IPS-11a (cell line): ENCODE data around the gene ONECUT2.
"Not testable (repeated sequence)": the region's sequence is repeated elsewhere in the genome, so short reads cannot be mapped to it uniquely, and the experiment has no call there.

Experiments used
- H3K4me3 ChIP-seq: one replicate; pipeline ENCODE4 v1.5.1; 2013; ENCODE audit warnings: low read depth, low read length, control low read depth

The ONECUT2 gene

DNA sequence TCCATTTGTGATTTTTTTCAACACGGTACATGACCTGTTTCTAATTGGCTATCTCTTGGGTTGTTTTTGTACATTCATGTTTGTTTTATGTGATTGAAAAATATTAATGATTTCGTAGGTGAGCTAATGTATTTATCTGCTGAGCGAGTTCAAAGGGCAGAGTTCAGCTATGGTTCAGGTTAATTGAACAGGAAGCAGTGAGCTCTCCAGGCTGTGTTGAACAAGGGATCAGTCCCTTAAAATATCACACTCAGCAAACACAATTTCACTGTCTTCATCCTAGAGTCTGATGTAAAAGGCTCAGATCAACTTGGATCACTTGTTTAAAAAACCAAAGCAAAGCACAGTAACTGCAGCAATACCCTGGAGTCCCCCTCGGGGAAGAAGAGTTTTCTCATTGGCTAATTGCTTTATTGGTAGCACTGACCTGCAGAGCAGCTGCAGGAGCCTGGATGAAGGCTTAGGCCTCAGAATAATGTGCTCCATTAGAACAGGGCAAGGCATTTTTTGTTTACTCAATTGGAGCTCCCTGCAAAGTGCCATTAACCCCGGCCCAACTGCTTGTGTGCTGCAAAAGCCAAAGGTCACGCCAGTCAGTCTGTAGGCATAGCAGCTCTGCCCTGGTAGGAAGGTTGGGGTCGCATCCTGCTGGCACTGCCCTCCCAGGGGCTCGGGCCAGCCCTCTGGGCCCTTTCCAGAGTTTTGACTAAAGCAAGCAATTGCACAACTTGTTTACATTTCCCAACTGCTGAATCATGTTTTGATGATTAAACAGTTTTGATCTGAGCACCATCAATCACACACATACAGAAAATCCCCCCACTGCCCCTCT lies 10.5 kb downstream of the ONECUT2 start:
- no peak overlapping the region for H3K4me3 ChIP-seq

DNA sequence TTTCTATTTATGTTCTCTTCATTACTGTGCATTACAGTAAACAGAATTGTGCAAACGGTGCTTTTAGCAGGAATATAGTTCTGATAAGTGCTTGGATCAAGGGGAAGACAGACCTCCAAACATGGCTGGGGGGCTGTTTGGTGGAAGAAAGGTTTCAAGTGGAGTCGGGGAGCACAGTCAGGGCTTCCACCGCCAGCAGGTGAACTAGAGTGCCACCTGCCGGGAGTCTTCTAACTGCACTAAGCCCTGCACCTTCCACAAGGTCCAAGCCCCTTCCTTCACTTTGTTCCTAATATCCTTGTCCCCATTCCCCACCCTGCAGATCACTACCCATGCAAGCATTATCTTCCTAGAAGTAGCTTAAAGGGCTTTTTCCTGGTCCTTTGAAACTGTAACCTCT lies 11.1 kb downstream of the ONECUT2 start:
- H3K4me3 ChIP-seq, result no peak overlapping the region

DNA sequence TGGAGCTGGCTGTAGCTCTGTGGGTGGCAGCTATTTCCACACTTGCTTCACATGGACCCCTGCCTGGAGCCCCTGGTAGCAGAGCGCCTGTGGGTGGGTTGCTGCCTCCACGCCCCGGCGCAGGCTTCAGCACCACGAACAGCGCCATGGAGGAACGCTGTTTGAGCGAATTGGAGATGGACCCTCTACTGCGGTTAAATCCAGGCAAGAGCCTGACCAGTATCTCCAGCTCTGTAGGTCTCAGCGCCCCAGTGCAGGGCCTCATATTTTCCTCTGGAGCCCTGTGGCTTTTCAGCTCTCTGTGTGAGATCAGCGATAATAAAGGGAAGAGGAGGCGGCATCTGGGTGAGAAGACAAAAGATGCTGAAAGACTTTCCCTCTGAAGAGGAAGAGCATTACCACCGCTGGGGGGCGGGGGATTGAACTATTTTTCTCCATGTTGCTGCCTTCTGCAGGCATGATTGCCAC lies 12.0 kb downstream of the ONECUT2 start:
- H3K4me3 ChIP-seq, result no peak overlapping the region

DNA sequence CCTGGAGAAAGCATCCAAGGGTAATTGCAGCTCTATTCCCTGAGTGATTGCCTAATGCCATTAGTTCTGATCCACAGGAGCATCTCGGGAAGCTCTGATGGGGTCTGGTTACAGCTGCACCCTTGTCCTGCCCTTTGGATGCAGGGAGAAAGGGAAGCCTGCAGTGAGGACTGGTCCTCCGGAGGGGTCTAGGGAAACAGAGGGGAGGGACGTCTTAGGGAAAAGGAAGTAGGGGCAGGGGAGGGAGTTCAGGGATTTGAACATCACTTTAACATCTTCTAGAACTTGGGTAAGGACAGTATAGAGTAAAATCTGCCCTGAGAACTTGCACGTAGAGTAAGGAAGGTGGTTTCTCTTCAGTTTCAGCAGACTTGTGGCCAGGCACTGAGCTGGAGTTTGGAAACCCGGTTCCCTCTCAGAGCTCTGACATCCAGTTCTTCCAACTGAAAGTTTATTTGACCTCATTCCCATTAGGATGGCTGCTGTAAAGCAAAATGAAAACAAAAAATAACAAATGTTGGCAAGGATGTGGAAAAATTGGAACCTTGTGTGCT lies 20.5 kb downstream of the ONECUT2 start:
- no peak overlapping the region for H3K4me3 ChIP-seq

DNA sequence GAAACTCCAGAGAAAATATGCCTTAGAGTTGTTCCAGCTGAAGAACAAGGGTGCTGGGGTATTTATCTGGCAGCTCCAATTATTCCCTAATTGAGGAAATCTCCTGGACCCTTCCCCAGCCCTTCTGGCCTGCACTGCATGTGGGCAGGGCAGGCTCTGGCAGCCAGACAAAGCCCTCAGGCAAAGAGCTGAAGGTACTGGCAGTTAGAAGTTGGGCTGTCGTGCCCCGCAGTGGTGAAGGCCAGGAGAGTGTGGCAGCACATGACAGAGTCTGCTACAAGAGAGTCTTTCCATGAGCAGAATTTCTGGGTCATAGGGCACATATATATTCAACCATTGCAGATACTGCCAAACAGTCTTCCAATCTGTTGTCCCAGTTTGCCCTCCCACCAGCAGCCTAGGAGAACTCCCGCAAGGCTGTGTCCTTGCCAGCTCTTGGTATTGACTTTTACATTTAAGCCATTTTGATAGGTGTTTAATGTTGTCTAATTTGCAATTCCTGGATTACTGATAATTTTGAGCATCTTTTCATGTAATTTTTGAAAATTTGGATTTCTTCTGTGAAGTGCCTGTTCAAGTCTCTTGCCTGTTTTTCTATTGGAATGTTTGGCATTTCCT lies 26.6 kb downstream of the ONECUT2 start:
- no peak overlapping the region for H3K4me3 ChIP-seq

DNA sequence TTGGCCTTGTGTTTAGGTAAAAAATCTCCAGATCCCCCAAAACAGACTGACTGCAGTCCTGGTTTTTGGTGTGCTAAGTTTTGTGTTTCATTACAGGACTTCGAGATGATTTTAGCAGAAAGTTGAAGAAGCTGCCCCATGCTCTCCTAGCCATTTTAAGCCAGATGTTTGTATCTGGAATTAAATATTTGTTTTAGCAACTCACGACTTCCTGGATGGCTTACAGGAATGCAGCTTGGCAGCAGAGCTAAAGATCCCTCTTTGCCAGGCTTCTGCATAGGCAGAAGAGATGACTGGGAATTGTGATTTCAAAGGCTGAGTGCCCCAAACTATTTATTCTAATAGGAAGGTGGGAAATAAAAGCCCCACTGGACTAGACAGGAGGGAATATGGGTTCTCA lies 31.1 kb downstream of the ONECUT2 start:
- H3K4me3 ChIP-seq, result no peak overlapping the region

DNA sequence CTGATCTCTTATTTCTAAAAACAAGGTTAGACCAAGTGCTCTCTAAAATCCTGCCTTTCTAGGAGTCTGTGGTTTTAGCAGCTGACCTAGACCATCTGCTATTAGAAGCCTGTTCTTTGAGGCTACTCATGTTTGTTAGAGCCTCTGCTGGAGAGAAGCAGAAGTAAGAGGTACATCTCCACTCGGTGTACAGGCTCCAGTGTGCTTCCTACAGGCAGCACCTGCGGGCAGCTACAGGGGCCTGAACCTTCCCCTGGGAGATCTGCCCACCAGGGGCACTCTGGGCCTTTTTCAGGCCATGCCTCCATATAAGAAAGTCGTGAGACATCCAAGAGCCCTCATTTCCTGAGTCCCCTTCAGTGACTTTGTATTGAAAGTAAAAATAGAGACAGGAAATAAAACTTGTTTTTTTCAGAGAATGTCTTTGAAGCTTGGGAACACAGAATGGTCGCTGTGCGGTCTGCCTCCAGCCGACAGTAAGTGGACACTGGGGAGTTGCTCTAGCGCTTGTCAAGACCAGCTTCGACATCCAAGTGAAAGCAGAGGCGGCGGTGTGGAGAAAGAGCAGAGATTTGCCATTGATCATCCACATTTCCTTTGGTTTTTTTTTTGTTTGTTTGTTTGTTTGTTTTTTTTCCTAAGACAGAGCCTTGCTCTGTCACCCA lies 31.7 kb downstream of the ONECUT2 start:
- H3K4me3 ChIP-seq, result no peak overlapping the region

DNA sequence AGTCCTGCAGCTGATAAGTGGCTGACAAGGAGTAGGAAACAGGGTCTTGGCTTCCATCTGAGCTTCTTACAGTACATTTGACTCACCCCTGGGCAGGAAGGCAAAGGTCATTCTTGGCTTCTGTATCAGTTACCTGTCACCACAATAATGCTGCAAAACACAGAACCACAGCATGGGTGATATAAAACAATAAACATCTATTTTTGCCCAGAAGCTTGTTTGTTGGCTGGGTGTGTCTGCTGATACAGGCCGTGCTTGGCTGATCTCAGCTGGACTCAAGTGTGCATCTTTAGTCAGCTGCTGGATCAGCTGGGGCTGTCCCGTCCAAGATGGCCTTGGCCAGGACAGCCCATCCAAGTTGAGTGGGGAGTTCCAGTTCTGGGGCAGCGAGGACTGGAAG lies 34.7 kb downstream of the ONECUT2 start:
- no peak overlapping the region for H3K4me3 ChIP-seq

DNA sequence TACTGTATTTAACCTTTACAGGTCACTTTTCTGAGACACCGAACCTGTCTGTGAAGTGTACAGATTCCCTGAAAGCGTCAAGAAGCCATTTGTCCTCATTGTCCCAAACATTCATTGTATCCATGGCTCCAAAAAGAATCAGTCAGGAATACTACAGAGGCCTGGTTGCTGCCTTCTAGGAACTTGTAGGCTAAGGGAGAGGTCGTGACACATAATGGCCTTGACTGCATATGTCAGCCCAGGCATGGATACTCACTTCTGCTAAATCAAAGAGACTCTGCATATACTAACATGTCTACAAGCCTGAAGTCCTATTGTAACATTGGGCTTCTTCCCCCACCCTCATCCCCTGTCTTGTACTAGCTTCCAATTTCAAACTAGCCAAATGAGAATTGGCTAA lies 40.2 kb downstream of the ONECUT2 start:
- no peak overlapping the region for H3K4me3 ChIP-seq

DNA sequence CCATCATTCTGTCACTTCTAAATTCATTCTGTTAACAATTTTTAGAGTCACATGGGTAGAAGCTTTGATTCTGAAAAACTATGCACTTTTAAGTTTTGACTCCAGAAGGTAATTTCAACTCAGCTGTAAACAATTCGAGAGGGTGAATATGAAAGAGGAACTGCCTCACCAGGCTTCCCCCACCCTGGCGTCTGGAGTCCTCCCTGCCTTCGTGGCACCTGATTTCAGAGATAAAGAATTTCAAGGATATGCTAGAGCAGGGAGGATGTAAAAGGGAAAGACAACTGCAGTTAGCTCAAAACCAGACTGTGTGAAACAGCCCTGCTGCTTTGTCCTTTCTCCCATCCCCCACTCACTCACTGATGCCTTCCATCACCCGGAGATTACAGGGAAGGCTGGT lies 40.7 kb downstream of the ONECUT2 start:
- H3K4me3 ChIP-seq, result no peak overlapping the region

DNA sequence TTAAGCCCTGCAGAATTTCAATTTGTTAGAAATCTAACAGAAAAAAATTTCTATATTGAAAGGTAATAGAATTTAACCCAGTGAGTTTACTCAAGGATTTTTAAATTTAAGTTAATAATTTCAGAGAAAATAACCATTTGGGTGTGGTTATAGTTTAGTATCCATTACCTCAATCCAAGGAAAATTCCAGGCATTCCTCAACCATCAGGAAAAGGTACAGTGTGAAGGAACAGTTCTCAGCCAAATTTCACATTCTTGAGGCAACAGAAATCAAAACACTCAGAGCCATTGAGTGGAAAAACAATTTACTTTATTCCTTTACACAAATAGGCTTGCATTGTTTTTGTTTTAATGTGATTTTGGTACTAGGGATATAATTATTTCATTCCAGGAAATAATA lies 45.6 kb downstream of the ONECUT2 start:
- no peak overlapping the region for H3K4me3 ChIP-seq

DNA sequence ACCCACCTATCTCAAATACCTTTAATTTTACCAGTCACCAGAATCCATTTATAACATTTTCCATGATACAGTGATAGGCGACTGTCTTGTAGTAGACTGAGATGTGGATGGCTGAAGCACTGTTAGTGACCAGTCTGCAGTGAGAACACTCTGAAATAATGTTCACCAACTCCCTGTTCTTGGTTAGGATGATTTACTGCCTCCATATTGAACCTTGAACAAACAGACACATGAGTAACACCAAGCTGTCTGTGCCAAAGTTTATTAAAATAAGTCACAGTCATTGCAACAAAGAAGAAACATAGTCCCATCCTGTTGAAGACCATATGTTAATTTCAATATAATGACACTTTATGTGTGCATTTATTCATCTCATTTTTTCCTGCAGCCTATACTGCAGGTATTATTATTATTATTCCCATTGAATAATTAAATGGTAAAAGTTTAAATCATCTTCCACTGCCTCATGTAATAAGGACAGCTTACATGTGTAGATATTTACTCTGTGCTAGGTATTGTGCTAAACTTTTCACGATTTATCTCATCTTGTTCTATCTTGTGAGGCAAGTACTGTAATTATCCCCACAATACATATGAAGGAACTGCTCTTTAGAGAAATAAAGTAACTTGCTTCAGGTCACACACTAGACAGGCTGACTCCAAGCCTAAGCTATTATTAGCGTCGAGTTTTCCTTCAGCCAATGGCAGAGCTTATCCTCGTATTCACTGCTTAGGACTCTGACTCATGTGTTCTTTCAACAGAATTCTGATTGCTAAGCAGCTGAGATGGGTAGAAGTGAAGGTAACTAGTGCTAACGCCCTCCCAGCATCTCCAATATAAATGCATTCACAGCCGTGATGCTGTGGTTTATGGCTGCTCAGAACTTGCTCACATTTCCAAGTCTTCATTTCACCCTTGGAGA lies 62.5 kb downstream of the ONECUT2 start:
- no peak overlapping the region for H3K4me3 ChIP-seq

DNA sequence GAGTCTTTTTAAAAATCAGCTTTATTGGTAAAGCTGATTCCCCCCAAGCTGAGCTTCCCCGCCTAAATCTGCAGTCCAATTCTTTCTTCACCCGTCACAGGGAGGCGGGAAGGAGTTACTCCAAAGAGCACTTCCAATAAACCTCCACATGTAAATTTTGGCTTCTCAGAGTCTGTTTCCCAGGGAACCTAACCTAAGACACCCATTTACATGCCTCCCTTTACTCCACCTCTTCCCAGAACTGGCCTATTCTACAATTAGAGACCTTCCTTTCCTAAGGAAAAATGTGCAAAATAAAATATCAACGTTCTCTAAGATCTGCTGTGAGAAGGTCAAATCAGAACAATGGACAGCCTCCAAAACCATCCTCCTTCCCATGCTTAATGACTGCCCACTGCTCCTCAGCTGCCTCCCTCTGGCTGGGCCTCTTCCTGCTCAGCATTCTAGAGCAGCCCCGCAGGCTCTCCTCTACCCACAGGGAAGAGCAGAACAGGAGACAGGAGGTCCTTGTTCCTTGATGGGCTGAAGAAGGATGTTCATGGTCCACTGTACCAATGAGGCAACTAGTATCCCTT lies 63.6 kb downstream of the ONECUT2 start:
- H3K4me3 ChIP-seq, result no peak overlapping the region

DNA sequence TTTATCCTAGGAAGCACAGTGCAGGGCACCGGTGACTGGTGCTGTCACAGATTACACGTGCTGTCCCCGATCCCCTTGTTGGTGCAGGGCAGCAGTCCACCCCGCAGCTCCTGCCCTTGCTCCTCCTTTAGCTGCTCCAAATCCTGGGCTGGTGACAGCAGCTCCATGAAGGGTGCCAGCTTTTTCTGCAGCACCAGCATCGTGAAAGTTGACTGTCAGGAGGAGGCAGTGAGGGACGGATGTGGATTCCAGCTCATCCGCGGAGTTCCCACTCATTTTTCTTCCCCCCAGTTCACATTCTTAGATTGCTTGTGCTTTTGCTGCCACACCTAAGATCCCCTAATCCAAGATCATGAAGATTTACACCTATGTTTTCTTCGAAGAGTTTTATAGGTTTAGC lies 67.5 kb downstream of the ONECUT2 start:
- H3K4me3 ChIP-seq, result no peak overlapping the region

DNA sequence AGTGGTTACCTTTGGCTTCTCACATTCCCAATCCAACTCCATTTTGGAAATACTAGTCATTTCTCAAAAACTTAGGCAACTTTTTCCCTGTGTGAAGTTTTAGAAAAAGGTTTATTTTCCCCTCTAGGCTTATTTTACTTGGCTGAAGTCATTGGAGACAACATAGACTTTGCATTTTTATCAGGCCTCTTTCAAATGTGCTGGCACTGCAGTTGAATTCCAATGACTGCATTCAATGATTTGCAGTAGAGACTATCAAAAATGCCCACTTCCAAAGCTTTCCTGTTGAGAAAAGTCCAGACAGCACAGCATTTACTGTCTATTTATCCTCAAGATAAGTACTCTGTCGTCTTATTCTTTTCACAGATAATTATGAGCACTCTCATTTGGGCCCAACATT lies 70.1 kb downstream of the ONECUT2 start:
- H3K4me3 ChIP-seq, result no peak overlapping the region

DNA sequence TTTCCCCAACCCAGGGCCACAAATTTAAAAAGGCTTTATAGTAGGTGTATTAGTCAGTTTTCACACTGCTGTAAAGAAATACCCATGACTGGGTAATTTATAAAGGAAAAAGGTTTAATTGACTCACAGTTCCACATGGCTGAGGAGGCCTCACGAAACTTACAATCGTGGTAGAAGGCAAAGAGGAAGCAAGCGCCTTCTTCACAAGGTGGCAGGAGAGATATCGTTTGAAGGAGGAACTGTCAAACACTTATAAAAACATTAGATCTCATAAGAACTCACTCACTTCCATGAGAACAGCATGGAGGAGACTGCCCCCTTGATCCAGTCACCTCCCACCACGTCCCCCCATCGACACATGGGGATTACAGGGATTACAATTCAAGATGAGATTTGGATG lies 80.9 kb downstream of the ONECUT2 start:
- H3K4me3 ChIP-seq, result no peak overlapping the region

DNA sequence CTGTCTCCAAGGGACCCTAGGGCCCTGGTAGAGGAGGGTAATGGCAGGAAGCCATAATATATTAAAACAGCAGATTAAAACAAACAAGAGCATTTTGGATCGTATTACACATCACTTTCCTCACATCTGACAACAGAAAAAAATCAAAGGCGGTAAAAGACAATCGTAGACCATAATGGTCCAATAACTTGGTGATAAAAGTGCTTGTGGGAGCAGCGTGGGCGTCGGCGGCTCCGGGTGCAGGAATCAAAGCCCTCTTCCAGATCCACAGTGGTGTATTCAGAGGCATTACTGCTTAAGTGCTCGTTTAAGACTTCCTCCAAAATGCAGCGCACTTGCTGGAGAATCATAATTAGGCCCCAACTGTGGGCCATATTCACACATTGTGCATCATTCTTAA lies 83.4 kb downstream of the ONECUT2 start:
- H3K4me3 ChIP-seq, result no peak overlapping the region

DNA sequence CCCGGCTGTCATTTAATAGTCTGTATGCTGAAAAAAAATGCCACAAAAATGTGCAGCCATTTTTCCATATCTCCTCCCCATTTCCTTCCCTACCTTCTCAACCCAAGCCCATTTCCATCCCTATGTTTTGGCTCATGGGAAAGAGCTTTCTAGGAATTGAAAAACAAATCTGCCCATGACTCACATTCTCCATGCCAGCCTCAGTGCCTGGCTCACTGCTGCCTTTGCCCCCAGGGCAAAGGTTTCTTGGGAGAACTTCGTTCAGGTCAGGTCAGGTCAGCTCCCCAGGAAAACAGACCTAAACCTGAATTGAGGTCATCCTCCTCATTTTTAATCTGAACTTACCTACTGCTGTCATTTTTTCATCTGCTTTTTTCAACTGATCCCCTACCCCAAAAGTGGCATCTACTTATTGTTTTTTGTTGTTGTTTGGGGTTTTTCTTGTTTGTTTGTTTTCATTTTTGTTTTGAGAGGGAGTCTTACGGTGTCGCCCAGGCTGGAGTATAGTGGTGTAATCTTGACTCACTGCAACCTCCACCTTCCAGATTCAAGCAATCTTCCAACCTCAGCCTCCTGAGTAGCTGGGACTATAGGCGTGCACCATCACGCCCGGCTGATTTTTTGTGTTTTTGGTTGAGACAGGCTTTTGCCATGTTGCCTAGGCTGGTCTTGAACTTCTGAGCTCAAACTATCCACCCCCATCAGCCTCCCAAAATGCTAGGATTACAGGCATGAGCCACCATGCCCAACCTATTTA lies 84.7 kb downstream of the ONECUT2 start:
- no peak overlapping the region for H3K4me3 ChIP-seq

DNA sequence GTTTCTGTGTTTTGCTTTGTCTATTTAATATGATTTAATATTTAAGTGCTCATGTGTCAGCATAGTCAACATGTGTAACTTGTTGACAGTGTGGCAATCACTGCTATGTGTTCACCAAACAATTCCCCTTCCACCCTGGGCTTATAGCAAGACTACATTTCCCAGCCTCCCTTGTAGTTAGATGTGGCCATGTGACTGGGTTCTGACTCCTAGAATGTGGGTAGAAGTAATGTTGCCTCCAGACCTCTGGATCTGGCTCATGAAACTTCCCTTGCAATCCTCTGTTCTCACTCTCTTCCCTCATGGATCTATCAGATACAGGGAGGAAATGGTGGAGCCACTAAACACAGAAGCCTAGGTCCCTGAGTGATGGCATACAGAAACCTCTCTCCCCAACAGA lies 87.2 kb downstream of the ONECUT2 start:
- not testable (repeated sequence) for H3K4me3 ChIP-seq
